ENCODE measurements around the gene NKG7.
"Not testable (repeated sequence)": the region's sequence is repeated elsewhere in the genome, so short reads cannot be mapped to it uniquely, and the experiment has no call there.

DNA sequence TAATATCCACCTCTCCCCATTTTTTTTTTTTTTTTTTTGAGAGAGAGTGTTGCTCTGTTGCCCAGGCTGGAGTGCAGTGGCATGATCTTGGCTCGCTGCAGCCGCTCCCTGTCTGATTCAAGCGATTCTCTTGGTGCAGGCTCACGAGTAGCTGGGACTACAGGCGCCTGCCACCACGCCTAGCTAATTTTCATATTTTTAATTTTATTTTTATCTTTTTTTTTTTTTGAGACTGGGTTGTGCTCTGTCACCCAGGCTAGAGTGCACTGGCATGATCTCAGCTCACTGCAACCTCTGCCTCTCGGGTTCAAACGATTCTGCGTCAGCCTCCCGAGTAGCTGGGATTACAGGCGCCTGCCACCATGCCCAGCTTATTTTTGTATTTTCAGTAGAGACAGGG is 48.1 kb upstream of the NKG7 start:
- TF ChIP-seq, protein P1, sequence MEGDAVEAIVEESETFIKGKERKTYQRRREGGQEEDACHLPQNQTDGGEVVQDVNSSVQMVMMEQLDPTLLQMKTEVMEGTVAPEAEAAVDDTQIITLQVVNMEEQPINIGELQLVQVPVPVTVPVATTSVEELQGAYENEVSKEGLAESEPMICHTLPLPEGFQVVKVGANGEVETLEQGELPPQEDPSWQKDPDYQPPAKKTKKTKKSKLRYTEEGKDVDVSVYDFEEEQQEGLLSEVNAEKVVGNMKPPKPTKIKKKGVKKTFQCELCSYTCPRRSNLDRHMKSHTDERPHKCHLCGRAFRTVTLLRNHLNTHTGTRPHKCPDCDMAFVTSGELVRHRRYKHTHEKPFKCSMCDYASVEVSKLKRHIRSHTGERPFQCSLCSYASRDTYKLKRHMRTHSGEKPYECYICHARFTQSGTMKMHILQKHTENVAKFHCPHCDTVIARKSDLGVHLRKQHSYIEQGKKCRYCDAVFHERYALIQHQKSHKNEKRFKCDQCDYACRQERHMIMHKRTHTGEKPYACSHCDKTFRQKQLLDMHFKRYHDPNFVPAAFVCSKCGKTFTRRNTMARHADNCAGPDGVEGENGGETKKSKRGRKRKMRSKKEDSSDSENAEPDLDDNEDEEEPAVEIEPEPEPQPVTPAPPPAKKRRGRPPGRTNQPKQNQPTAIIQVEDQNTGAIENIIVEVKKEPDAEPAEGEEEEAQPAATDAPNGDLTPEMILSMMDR (IDR thresholded peaks at IDR 0.05; ENCODE audit: insufficient read depth, low read length) = not testable (repeated sequence)
- not testable (repeated sequence) for TF ChIP-seq POLR2AphosphoS5 (IDR thresholded peaks at IDR 0.05; ENCODE audit: low read depth)

Data from HL-60 (cell line).